OCI-LY7 (cell line): ENCODE data around the gene SLC25A23. TPM values are rescaled to one million over a fixed set of nuclear protein-coding genes. Genes with fewer than 3 reads are reported as not detected.
A peak's percentile ranks its signal among the peaks of the same experiment; 100 is the strongest.

Experiments
- BruUV-seq: library from RNA; stranded (reverse); fragments of 400-500 nt; replicated peaks from 2 replicates; lab custom pipeline; 2021; lab: Mats Ljungman, UMichigan
- CTCF ChIA-PET: fragments of 300-600 bp; sonication (Branson Sonifier 250); formaldehyde crosslinking; loops from one replicate; lab custom pipeline; 2022; ENCODE audit warnings: antibody characterized with exemption; ENCODE audit not compliant: unreplicated experiment; lab: Charles Lee
- POLR2A ChIA-PET: fragments of 300-600 bp; sonication (Branson Sonifier 250); formaldehyde crosslinking; loops from one replicate; lab custom pipeline; 2022; ENCODE audit warnings: antibody characterized with exemption; lab: Charles Lee
- DNase-seq: peaks from one replicate; pipeline ENCODE4 v3.0.0-alpha.2; 2015; ENCODE audit warnings: low spot score
- H2AFZ ChIP-seq: fragments of 200-600 bp; sonication (generic), shearing (Covaris generic); 2 replicates; pipeline ENCODE4 v1.6.1; 2014; ENCODE audit warnings: mild to moderate bottlenecking, antibody characterized with exemption, low read length, moderate library complexity
- H3K27ac ChIP-seq: fragments of 200-600 bp; sonication (generic); 2 replicates; pipeline ENCODE4 v1.5.1; 2014; ENCODE audit warnings: mixed run types, low read depth, mild to moderate bottlenecking, moderate library complexity, low read length, inconsistent platforms; ENCODE audit not compliant: poor library complexity, severe bottlenecking
- H3K36me3 ChIP-seq: fragments of 200-600 bp; sonication (generic); 2 replicates; pipeline ENCODE4 v1.6.1; 2014; ENCODE audit warnings: mild to moderate bottlenecking, antibody characterized with exemption, low read length, moderate library complexity, mixed read lengths; ENCODE audit not compliant: insufficient read depth
- H3K4me1 ChIP-seq: fragments of 200-600 bp; sonication (generic); 2 replicates; pipeline ENCODE4 v1.5.1; 2014; ENCODE audit warnings: mild to moderate bottlenecking, low read length; ENCODE audit not compliant: insufficient read depth, poor library complexity, severe bottlenecking
- H3K4me2 ChIP-seq: fragments of 200-600 bp; sonication (generic); 2 replicates; pipeline ENCODE4 v1.6.1; 2014; ENCODE audit warnings: mild to moderate bottlenecking, low read length
- H3K4me3 ChIP-seq: fragments of 200-600 bp; sonication (generic); 2 replicates; pipeline ENCODE4 v1.5.1; 2014; ENCODE audit warnings: mild to moderate bottlenecking, low read depth, low read length; ENCODE audit not compliant: poor library complexity, severe bottlenecking
- H3K79me2 ChIP-seq: fragments of 200-600 bp; sonication (generic); 2 replicates; pipeline ENCODE4 v1.6.1; 2016; ENCODE audit warnings: low read depth, mild to moderate bottlenecking, low read length, moderate library complexity, mixed read lengths; ENCODE audit not compliant: insufficient read depth
- H3K9me2 ChIP-seq: fragments of 200-600 bp; sonication (generic); 2 replicates; pipeline ENCODE4 v1.6.1; 2016; ENCODE audit warnings: mild to moderate bottlenecking, low read length, mixed read lengths; ENCODE audit not compliant: insufficient read depth
- H3K9me3 ChIP-seq: fragments of 200-600 bp; sonication (generic); 2 replicates; pipeline ENCODE4 v1.6.1; 2014; ENCODE audit warnings: mild to moderate bottlenecking, mixed run types, low read length, mixed read lengths
- H4K20me1 ChIP-seq: fragments of 200-600 bp; sonication (generic); 2 replicates; pipeline ENCODE4 v1.6.1; 2014; ENCODE audit warnings: mild to moderate bottlenecking, antibody characterized with exemption, low read length, moderate library complexity, mixed read lengths; ENCODE audit not compliant: insufficient read depth
- EZH2phosphoT487 ChIP-seq: fragments of 200-600 bp; sonication (generic); IDR thresholded peaks from 2 replicates; pipeline ENCODE4 v1.6.1; 2018; ENCODE audit warnings: low read depth, borderline replicate concordance, mild to moderate bottlenecking, mixed run types, antibody characterized with exemption, low read length, moderate library complexity, mixed read lengths
- intact Hi-C: fragments of 100-400 bp; cut with micrococcal nuclease; formaldehyde crosslinking; loops from one replicate; pipeline ENCODE4 v1.10.0; 2022; ENCODE audit not compliant: unreplicated experiment
- total RNA-seq, 2 experiments: library from RNA; depleted of rRNA in 1 of 2; stranded (reverse); fragments of >200 nt in 1 of 2; shearing (Covaris generic) in 1 of 2; gene quantifications; 2 replicates each; pipeline ENCODE4 v1.2.3, GENCODE V29; 2014 to 2022
- TF ChIP-seq, protein P1 (sequence below): fragments of 200-600 bp; sonication (generic); conservative IDR thresholded peaks from 2 replicates; pipeline ENCODE4 v1.5.1; 2014; ENCODE audit warnings: mild to moderate bottlenecking, antibody characterized with exemption, low read length, moderate library complexity, mixed read lengths

SLC25A23 gene
- total RNA-seq, 2 experiments from 2014 or later = 50.9 to 65.7 TPM

DNA sequence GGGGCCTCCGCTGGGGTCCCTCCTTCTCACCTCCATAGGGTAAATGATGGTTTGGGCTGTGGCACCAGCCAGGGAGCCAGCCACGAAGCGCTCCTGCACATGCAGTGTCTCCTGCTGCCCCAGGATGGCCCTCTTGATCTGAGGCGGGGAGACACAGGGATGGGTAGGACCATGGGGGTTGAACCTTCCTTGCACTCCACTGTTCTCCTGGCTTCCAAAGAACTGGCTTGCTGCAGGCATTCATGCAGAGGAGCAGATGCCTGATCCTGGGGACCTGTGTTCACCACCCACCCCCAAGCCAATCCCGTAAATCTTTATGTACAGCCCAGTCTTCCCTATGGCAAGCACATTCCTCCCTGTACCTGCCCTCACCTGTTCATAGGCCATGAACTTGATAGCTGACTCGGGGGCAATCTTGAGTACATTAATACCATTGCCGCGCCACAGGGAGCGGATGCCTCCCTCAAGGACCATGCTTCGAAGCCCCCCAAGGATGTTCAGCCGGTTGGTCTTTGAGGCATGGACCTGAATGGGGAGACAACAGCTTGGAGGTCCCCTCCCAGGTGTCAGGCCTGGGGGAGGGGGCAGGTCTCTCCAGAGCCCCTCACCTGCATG is 5.5 kb downstream of the SLC25A23 start:
- Histone ChIP-seq H3K4me1 (peaks cover 15% of the 10 kb centered on the region), H3K9me3 (peaks cover 25% of the 10 kb centered on the region), H4K20me1 (no peaks in the 10 kb centered on the region), H3K79me2 (peaks cover 10% of the 10 kb centered on the region; the same call in 1 of the 2 replicates), H3K9me2 (no peaks in the 10 kb centered on the region), H3K36me3 (peaks cover 77% of the 10 kb centered on the region), H3K4me2 (no peak overlapping the region), H2AFZ (no peak overlapping the region), H3K4me3 (no peak overlapping the region), H3K27ac (no peak overlapping the region)
- TF ChIP-seq EZH2phosphoT487 = no peak
- TF ChIP-seq, protein P1, sequence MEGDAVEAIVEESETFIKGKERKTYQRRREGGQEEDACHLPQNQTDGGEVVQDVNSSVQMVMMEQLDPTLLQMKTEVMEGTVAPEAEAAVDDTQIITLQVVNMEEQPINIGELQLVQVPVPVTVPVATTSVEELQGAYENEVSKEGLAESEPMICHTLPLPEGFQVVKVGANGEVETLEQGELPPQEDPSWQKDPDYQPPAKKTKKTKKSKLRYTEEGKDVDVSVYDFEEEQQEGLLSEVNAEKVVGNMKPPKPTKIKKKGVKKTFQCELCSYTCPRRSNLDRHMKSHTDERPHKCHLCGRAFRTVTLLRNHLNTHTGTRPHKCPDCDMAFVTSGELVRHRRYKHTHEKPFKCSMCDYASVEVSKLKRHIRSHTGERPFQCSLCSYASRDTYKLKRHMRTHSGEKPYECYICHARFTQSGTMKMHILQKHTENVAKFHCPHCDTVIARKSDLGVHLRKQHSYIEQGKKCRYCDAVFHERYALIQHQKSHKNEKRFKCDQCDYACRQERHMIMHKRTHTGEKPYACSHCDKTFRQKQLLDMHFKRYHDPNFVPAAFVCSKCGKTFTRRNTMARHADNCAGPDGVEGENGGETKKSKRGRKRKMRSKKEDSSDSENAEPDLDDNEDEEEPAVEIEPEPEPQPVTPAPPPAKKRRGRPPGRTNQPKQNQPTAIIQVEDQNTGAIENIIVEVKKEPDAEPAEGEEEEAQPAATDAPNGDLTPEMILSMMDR = no peak
- CTCF ChIA-PET = no interaction called here
- BruUV-seq = no TSS peak
- POLR2A ChIA-PET = no interaction called here
- intact Hi-C loops = no loop called here
- peak; percentile 54 for DNase-seq

DNA sequence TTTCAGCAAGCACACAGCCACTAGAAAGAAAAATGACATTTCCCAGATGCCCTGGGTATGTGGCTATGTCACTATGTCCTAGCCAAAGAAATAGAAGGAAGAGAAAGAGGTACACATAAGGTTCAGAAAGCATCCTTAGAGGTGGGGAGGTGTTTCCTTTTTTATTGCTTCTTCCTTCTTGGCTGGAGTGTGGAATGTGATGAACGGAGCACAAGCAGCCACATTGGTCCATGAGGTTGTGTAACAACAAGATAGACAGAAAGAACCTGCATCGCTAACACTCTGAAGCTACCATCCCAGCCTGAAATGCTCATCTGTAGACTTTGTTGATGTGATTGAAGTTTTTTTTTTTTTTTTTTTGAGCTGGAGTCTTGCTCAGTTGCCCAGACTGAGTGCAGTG is 6.7 kb downstream of the SLC25A23 start:
- DNase-seq = no peak
- no peak overlapping the region for H3K4me3 ChIP-seq
- H3K9me3 ChIP-seq = peaks cover 25% of the 10 kb centered on the region
- H3K4me1 ChIP-seq = peaks cover 6% of the 10 kb centered on the region
- H3K9me2 ChIP-seq = no peaks in the 10 kb centered on the region
- no peak overlapping the region for H3K4me2 ChIP-seq
- no peak for TF ChIP-seq EZH2phosphoT487
- TF ChIP-seq, protein P1 = no peak
- H3K36me3 ChIP-seq = peaks cover 79% of the 10 kb centered on the region
- H3K79me2 ChIP-seq = no peaks in the 10 kb centered on the region
- no peaks in the 10 kb centered on the region for H4K20me1 ChIP-seq
- no peak overlapping the region for H2AFZ ChIP-seq
- CTCF ChIA-PET = no interaction called here
- TSS peak; percentile 24 for BruUV-seq
- H3K27ac ChIP-seq = no peak overlapping the region
- POLR2A ChIA-PET = interaction anchor here (0.8 kb wide), 1 partner anchor 156 kb away, joined by 5 read pairs; no protein-coding TSS in a partner anchor
- intact Hi-C loops = no loop called here

DNA sequence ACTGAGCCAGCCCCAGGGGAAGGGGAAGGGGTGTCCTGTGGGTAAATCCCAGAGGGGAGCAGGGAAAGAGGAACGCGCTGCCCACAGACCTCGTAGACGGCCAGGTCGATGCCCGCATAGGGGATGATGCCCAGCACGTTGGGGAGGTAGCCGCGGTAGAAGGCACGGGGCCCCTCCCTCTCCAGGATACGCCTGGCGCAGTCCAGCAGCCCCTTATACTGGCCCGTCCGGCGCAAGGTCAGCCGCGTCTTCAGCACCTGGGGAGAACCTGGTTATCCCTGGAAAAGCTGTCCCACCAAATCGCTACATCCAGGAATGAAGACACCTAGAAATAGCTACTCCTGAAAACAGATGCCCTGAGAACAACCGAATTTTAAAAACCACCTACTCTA is 7.4 kb downstream of the SLC25A23 start:
- CTCF ChIA-PET = no interaction called here

More for the DNA sequence above, 7.4 kb downstream of the SLC25A23 start:
- Histone ChIP-seq H3K9me3 (peaks cover 25% of the 10 kb centered on the region), H3K4me1 (no peaks in the 10 kb centered on the region), H3K79me2 (no peaks in the 10 kb centered on the region), H3K4me3 (no peak overlapping the region), H3K4me2 (no peak overlapping the region), H4K20me1 (no peaks in the 10 kb centered on the region), H2AFZ (no peak overlapping the region), H3K27ac (no peak overlapping the region), H3K36me3 (peaks cover 79% of the 10 kb centered on the region), H3K9me2 (no peaks in the 10 kb centered on the region)
- POLR2A ChIA-PET = interaction anchor here (0.7 kb wide), 1 partner anchor 77 kb away, joined by 3 read pairs; no protein-coding TSS in a partner anchor
- BruUV-seq = no TSS peak
- intact Hi-C loops = no loop called here
- DNase-seq = no peak
- TF ChIP-seq, protein P1 = no peak
- TF ChIP-seq EZH2phosphoT487 = no peak
